ENCODE measurements around the gene NEK1.
"Not testable (repeated sequence)": the region's sequence is repeated elsewhere in the genome, so short reads cannot be mapped to it uniquely, and the experiment has no call there.

The NEK1 gene

GRCh38 chr4:169611157-169611556, 1.2 kb downstream of the NEK1 start:
- in situ Hi-C loops (cut with HindIII; ENCODE audit: low pct_unique_long_range_greater_than_20kb, low sequenced_read_pairs), result no loop called here
- no peak for TF ChIP-seq JUND (IDR thresholded peaks at IDR 0.05; ENCODE audit: low read depth)
- DNase-seq (ENCODE audit: low read depth in 1 of 2, low spot score in 1 of 2), result no peak

DNA sequence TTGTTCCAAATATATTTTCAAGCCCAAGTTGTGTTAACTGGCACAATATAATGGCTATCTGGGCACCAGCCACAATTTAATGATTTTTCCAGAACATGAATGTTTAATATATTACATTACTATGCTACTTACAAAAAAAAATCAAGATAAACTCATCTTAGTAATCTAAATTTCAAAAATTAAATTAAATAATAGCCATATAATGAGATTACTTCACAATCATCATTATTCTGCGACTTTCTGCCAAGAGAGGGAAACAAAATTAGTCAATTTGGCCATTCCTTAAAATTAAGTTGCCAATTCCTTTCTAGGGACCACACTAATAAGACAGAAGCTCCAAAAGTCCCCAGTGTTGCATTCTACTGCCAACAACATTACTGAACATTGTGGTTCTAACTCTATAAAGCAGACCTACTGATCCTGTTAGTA, 7.5 kb downstream of the NEK1 start:
- in situ Hi-C loops (cut with HindIII; ENCODE audit: low pct_unique_long_range_greater_than_20kb, low sequenced_read_pairs), result no loop called here

DNA sequence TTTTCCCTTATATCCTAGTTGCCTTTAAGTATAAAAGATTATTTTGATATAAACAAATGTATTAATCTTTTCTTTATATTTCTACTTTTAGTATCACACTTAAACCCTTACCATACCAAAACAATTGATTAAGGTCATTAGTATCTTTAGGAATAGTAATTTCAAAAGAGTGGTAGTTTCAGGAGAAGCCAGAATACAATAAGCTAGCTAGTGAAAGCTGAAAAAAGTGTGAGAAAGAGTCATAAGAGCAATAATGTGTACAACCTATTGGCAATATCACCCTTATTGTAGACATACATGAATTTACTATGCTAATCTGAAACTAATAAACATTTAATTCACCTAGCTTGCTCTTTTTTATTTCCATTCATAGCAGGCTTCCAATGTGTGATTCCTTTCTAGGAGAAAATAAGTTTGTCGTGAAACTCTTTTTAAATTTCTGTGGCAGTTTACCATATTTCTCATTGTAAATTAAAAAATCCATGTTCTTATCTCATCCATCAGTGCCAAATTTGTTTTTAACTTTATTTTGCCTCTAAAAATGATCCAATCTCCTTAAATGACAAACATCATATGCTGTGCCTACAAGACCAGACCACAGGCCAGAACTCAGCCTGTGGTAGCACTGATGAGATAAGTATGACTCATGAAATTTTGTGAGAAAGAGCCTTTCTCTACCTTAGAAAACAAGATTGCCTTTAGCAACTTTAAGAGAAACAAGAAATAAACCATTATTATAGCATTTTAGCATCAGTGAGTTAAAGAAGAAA, 8.1 kb downstream of the NEK1 start:
- no peak for TF ChIP-seq JUND (IDR thresholded peaks at IDR 0.05; ENCODE audit: low read depth)
- in situ Hi-C loops (cut with HindIII; ENCODE audit: low pct_unique_long_range_greater_than_20kb, low sequenced_read_pairs), result no loop called here
- DNase-seq (ENCODE audit: low read depth in 1 of 2, low spot score in 1 of 2), result no peak

More for the DNA sequence above, 7.5 kb downstream of the NEK1 start:
- no peak for DNase-seq (ENCODE audit: low read depth in 1 of 2, low spot score in 1 of 2)
- no peak for TF ChIP-seq JUND (IDR thresholded peaks at IDR 0.05; ENCODE audit: low read depth)

GRCh38 chr4:169603312-169603711, 9.1 kb downstream of the NEK1 start:
- no peak for TF ChIP-seq JUND (IDR thresholded peaks at IDR 0.05; ENCODE audit: low read depth)
- no peak for DNase-seq (ENCODE audit: low read depth in 1 of 2, low spot score in 1 of 2)
- in situ Hi-C loops (cut with HindIII; ENCODE audit: low pct_unique_long_range_greater_than_20kb, low sequenced_read_pairs), result no loop called here

- TF ChIP-seq JUND (IDR thresholded peaks at IDR 0.05; ENCODE audit: low read depth), result no peak
- in situ Hi-C loops (cut with HindIII; ENCODE audit: low pct_unique_long_range_greater_than_20kb, low sequenced_read_pairs), result no loop called here
- no peak for DNase-seq (ENCODE audit: low read depth in 1 of 2, low spot score in 1 of 2)
Measured at GRCh38 chr4:169601016-169601771, 11.2 kb downstream of the NEK1 start.

- TF ChIP-seq JUND (IDR thresholded peaks at IDR 0.05; ENCODE audit: low read depth), result no peak
- no peak for DNase-seq (ENCODE audit: low read depth in 1 of 2, low spot score in 1 of 2)
- in situ Hi-C loops (cut with HindIII; ENCODE audit: low pct_unique_long_range_greater_than_20kb, low sequenced_read_pairs), result no loop called here
Measured at GRCh38 chr4:169594560-169595195, 17.7 kb downstream of the NEK1 start.

GRCh38 chr4:169593050-169593560, 19.3 kb downstream of the NEK1 start:
- in situ Hi-C loops (cut with HindIII; ENCODE audit: low pct_unique_long_range_greater_than_20kb, low sequenced_read_pairs), result no loop called here
- no peak for TF ChIP-seq JUND (IDR thresholded peaks at IDR 0.05; ENCODE audit: low read depth)
- no peak for DNase-seq (ENCODE audit: low read depth in 1 of 2, low spot score in 1 of 2)

GRCh38 chr4:169583563-169583962, 28.8 kb downstream of the NEK1 start:
- no peak for DNase-seq (ENCODE audit: low read depth in 1 of 2, low spot score in 1 of 2)
- in situ Hi-C loops (cut with HindIII; ENCODE audit: low pct_unique_long_range_greater_than_20kb, low sequenced_read_pairs), result no loop called here
- no peak for TF ChIP-seq JUND (IDR thresholded peaks at IDR 0.05; ENCODE audit: low read depth)

GRCh38 chr4:169582706-169583105, 29.7 kb downstream of the NEK1 start:
- DNase-seq (ENCODE audit: low read depth in 1 of 2, low spot score in 1 of 2), result no peak
- in situ Hi-C loops (cut with HindIII; ENCODE audit: low pct_unique_long_range_greater_than_20kb, low sequenced_read_pairs), result no loop called here
- no peak for TF ChIP-seq JUND (IDR thresholded peaks at IDR 0.05; ENCODE audit: low read depth)

DNA sequence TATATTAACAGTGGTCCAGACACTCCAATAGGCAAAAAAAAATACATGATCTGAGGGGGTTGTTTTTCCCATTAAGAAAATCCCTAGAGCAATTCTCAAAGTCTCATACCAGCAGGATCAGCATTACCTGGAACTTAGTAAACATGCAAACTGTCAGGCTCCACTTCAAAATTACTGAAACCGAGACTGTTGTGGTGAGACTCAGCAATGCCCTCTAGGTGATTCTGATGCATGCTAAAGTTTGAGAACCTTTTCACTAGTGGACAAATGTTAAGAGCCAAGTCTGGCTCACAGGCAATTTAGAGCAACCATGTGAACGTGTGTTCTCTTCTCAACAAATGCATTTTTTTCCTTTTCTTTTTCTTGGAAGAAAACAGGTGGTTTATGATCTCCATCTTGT, 30.2 kb downstream of the NEK1 start:
- DNase-seq (ENCODE audit: low read depth in 1 of 2, low spot score in 1 of 2), result peak in 1 of 2 experiments; percentile 5
- in situ Hi-C loops (cut with HindIII; ENCODE audit: low pct_unique_long_range_greater_than_20kb, low sequenced_read_pairs), result no loop called here
- no peak for TF ChIP-seq JUND (IDR thresholded peaks at IDR 0.05; ENCODE audit: low read depth)

- in situ Hi-C loops (cut with HindIII; ENCODE audit: low pct_unique_long_range_greater_than_20kb, low sequenced_read_pairs), result no loop called here
- no peak for DNase-seq (ENCODE audit: low read depth in 1 of 2, low spot score in 1 of 2)
- TF ChIP-seq JUND (IDR thresholded peaks at IDR 0.05; ENCODE audit: low read depth), result no peak
Measured at GRCh38 chr4:169573889-169574288, 38.5 kb downstream of the NEK1 start.

DNA sequence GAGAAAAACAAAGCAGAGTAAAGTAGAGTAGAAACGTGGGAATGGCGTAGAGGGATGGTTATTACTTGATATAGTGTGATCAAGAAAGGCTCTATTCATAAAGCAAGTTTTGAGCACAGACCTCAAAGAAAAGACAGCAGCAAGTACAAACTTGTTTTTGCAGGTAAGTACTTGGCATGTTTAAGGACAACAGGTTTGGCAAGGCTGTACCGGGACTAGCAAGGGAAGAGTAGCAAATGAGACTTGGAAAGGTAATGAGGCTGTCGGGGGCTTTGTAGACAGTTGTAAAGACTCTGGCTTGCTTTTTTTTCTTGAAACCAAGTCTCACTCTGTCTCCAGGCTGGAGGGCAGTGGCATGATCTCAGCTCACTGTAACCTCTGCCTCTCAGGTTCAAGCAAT, 40.9 kb downstream of the NEK1 start:
- in situ Hi-C loops (cut with HindIII; ENCODE audit: low pct_unique_long_range_greater_than_20kb, low sequenced_read_pairs), result no loop called here
- DNase-seq (ENCODE audit: low read depth in 1 of 2, low spot score in 1 of 2), result peak in 1 of 2 experiments; percentile 55
- no peak for TF ChIP-seq JUND (IDR thresholded peaks at IDR 0.05; ENCODE audit: low read depth)

DNA sequence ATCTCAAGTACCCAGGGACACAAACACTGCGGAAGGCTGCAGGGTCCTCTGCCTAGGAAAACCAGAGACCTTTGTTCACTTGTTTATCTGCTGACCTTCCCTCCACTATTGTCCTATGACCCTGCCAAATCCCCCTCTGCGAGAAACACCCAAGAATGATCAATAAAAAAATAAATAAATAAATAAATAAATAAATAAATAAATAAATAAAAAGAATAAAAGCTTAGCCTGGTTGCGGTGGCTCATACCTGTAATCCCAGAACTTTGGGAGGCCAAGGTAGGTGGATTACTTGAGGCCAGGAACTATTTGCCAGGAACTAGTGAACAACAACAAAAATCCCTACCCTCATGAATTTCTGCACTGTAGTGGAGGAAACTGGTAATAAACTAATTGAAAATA, 41.4 kb downstream of the NEK1 start:
- DNase-seq (ENCODE audit: low read depth in 1 of 2, low spot score in 1 of 2); in situ Hi-C loops (cut with HindIII; ENCODE audit: low pct_unique_long_range_greater_than_20kb, low sequenced_read_pairs): not testable (repeated sequence)

DNA sequence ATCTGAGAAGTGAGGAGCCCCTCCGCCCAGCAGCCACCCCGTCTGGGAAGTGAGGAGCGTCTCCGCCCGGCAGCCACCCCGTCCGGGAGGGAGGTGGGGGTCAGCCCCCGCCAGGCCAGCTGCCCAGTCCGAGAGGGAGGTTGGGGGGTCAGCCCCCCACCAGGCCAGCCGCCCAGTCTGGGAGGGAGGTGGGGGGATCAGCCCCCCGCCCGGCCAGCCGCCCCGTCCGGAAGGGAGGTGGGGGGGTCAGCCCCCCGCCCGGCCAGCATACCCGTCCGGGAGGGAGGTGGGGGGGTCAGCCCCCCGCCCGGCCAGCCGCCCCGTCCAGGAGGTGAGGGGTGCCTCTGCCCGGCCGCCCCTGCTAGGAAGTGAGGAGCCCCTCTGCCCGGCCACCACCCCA, 42.1 kb downstream of the NEK1 start:
- in situ Hi-C loops (cut with HindIII; ENCODE audit: low pct_unique_long_range_greater_than_20kb, low sequenced_read_pairs); DNase-seq (ENCODE audit: low read depth in 1 of 2, low spot score in 1 of 2): not testable (repeated sequence)

GRCh38 chr4:169569188-169569587, 43.2 kb downstream of the NEK1 start:
- in situ Hi-C loops (cut with HindIII; ENCODE audit: low pct_unique_long_range_greater_than_20kb, low sequenced_read_pairs); DNase-seq (ENCODE audit: low read depth in 1 of 2, low spot score in 1 of 2): not testable (repeated sequence)

Data from T47D (cell line).